Kidney (tissue), 14 donors: Measurements from ENCODE around the gene ZNF630. TPM values are rescaled to one million over a fixed set of nuclear protein-coding genes. Genes with fewer than 3 reads are reported as not detected.
"Not testable (repeated sequence)": the region's sequence is repeated elsewhere in the genome, so short reads cannot be mapped to it uniquely, and the experiment has no call there.

Experiments used
- DNase-seq, 5 donors: peaks; one replicate each; pipeline ENCODE4 v3.0.0-alpha.2; 2013 to 2020
- FAIRE-seq: peaks from 2 replicates; lab custom pipeline; 2012; peaks lifted over from hg19 to GRCh38; lab: Jason Lieb, UNC
- H3K27ac ChIP-seq, 2 donors: one replicate each; pipeline ENCODE4 v1.7.0; 2013; ENCODE audit warnings: low read depth in 2 of 2, low read length in 2 of 2, inconsistent platforms in 1 of 2
- H3K27me3 ChIP-seq: one replicate; pipeline ENCODE4 v1.7.1; 2013; ENCODE audit warnings: low read length, inconsistent platforms; ENCODE audit not compliant: control insufficient read depth, insufficient read depth
- H3K36me3 ChIP-seq, 3 donors: one replicate each; pipeline versions ENCODE4 v1.7.0 to v1.7.1; 2013; ENCODE audit warnings: low read length in 3 of 3, control low read depth in 1 of 3, inconsistent platforms in 1 of 3; ENCODE audit not compliant: insufficient read depth in 3 of 3, control insufficient read depth in 2 of 3
- H3K4me1 ChIP-seq, 3 donors: one replicate each; pipeline versions ENCODE4 v1.7.0 to v1.7.1; 2013; ENCODE audit warnings: low read length in 3 of 3, inconsistent platforms in 1 of 3, low read depth in 1 of 3; ENCODE audit not compliant: control insufficient read depth in 2 of 3, insufficient read depth in 2 of 3
- H3K4me3 ChIP-seq, 3 donors: one replicate each; pipeline versions ENCODE4 v1.7.0 to v1.8.1; 2013; ENCODE audit warnings: low read length in 3 of 3, control low read depth in 1 of 3, inconsistent platforms in 1 of 3
- H3K9ac ChIP-seq, 3 donors: one replicate each; pipeline versions ENCODE4 v1.7.0 to v1.7.1; 2013; ENCODE audit warnings: low read length in 3 of 3, control low read depth in 1 of 3, inconsistent platforms in 1 of 3
- H3K9me3 ChIP-seq, 3 donors: one replicate each; pipeline versions ENCODE4 v1.7.0 to v1.7.1; 2013; ENCODE audit warnings: low read length in 3 of 3, control low read depth in 1 of 3, inconsistent platforms in 1 of 3; ENCODE audit not compliant: control insufficient read depth in 2 of 3, insufficient read depth in 1 of 3
- intact Hi-C: fragments of 100-400 bp; cut with DNase I; formaldehyde crosslinking; loops from one replicate; pipeline ENCODE4 v1.11.1; 2022
- polyA plus RNA-seq: library from polyadenylated mRNA; stranded (reverse); fragments of 350-450 nt; fragmentation: Illumina TruSeq; extraction: RNeasy Lipid Tissue Mini Kit (QIAGEN cat#74804); gene quantifications from one replicate; pipeline ENCODE4 v1.2.3, GENCODE V29; 2014; ENCODE audit warnings: low read depth, low replicate concordance; ENCODE audit not compliant: insufficient read depth
- total RNA-seq: library from RNA; stranded (reverse); fragmentation: NEBNext Ultra II Directional; extraction: Animal tissue kit (Norgen Biotek cat#: 25700); gene quantifications from one replicate; pipeline ENCODE4 v1.2.1, GENCODE V29; 2021
- TF ChIP-seq, protein P1 (sequence below): IDR thresholded peaks from 3 replicates; pipeline ENCODE4 v1.5.1; 2012; ENCODE audit warnings: mild to moderate bottlenecking, moderate library complexity, borderline replicate concordance; ENCODE audit not compliant: insufficient read depth; ENCODE audit errors: extremely low read depth
- donor health status: control.
- donor health status: control.
- donor health status: control.
- donor health status: control.
- donor health status: control.
- donor health status: DM: yes; HTN: yes; CAD: no.
- donor health status: Normal renal cell carcinoma (clear cell type).

ZNF630 gene
- total and polyA plus RNA-seq, 2 donors from 2014 or later, result 3.2 to 3.3 TPM

DNA sequence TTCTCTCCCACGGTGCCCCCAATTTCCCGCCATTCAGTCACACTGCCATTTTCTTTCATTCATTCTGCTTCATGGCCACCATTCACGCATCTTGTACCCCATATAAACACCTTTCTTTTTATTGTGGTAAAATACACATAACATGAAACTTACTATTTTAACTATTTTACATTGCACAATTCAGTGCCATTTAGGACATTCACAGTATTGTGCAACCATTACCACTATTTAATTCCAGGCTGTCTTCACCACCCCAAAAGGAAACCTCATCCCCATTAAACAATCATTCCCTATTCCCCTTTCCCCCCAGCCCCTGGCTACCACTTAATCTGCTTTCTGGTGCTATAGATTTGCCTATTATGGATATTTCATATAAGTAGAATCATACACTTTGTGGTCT is 48.7 kb downstream of the ZNF630 start:
- no peaks in the 10 kb centered on the region for H3K4me1 ChIP-seq
- TF ChIP-seq, protein P1, sequence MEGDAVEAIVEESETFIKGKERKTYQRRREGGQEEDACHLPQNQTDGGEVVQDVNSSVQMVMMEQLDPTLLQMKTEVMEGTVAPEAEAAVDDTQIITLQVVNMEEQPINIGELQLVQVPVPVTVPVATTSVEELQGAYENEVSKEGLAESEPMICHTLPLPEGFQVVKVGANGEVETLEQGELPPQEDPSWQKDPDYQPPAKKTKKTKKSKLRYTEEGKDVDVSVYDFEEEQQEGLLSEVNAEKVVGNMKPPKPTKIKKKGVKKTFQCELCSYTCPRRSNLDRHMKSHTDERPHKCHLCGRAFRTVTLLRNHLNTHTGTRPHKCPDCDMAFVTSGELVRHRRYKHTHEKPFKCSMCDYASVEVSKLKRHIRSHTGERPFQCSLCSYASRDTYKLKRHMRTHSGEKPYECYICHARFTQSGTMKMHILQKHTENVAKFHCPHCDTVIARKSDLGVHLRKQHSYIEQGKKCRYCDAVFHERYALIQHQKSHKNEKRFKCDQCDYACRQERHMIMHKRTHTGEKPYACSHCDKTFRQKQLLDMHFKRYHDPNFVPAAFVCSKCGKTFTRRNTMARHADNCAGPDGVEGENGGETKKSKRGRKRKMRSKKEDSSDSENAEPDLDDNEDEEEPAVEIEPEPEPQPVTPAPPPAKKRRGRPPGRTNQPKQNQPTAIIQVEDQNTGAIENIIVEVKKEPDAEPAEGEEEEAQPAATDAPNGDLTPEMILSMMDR, result no peak
- H3K9ac ChIP-seq, result no peak overlapping the region
- no peaks in the 10 kb centered on the region for H3K9me3 ChIP-seq
- no peak overlapping the region for H3K4me3 ChIP-seq
- intact Hi-C loops, result no loop called here
- DNase-seq, result no peak
- FAIRE-seq, result no peak
- no peaks in the 10 kb centered on the region for H3K27me3 ChIP-seq
- no peaks in the 10 kb centered on the region for H3K36me3 ChIP-seq
- no peak overlapping the region for H3K27ac ChIP-seq

DNA sequence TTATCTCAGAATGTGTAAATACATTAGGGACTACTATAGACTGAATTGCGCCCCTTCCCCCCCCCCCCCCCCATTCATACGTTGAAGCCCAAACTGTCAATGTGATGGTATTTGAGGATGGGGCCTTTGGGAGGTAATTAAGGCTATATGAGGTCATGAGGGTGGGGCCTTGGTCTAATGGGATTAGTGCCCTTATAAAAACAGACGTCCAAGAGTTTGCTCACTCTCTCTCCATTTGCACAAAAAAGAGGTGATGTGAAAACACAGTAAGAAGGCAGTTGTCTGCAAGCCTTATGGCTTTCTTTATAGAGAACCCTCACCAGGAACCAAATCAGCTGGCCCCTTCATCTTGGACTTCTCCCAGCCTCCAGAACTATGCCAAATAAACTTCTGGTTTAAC is 49.3 kb downstream of the ZNF630 start:
- peak overlapping the region in 2 of 3 donors; percentile 80 to 89 for H3K9ac ChIP-seq
- no peaks in the 10 kb centered on the region for H3K9me3 ChIP-seq
- peak overlapping the region in 1 of 3 donors; percentile 86 for H3K4me3 ChIP-seq
- TF ChIP-seq, protein P1, result no peak
- H3K27me3 ChIP-seq, result no peaks in the 10 kb centered on the region
- DNase-seq (no peak), FAIRE-seq (no peak)
- no peak overlapping the region for H3K27ac ChIP-seq
- intact Hi-C loops, result no loop called here
- H3K36me3 ChIP-seq, result no peaks in the 10 kb centered on the region
- H3K4me1 ChIP-seq, result no peaks in the 10 kb centered on the region

DNA sequence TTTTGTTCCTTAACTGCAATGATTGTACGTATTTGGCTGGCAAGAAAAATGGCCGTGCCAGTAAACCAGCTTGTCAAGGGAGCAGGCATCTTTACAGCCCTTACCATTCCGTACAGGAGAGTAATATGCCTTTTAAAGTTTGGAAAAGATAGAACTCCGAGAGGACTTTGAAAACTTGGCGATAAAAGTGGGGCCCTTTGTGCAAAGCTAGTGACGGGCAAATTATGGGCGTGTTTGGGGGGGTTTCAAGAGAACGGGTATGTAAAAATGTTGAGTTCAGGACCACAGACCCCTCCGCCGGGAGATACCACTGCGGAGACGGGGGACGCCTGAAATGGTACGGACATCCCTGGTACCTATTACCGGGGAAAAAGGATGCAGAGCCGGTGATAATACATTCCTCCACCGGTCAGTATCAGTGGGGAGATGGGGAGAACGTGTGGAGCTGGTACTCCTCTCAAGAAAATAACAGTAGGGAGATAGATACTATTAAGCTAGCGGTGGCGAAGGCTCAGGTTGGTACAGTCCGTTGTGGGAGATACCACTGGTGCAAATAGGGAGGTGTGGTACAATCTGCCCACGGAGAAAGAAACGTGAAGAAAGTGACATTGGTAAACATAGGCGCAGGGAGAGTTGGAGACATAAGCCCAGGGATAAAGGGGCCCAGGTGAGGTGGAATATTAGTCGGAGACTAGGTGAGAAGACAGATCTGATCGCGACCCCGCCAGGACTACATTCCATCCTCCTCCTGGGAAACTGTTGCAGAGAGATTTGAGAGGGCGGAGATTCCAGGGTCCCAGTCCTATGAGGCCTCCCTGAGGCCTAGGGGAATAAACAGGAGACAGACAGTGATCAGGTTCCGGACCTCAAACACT is 50.2 kb downstream of the ZNF630 start:
- Histone ChIP-seq H3K9me3 (no peaks in the 10 kb centered on the region), H3K27me3 (no peaks in the 10 kb centered on the region), H3K27ac (peak overlapping the region; percentile 95 to 97), H3K36me3 (no peaks in the 10 kb centered on the region), H3K4me1 (no peaks in the 10 kb centered on the region), H3K9ac (peak overlapping the region; percentile 80 to 89 (median 89)), H3K4me3 (peak overlapping the region; percentile 86 to 94 (median 87))
- intact Hi-C loops, result no loop called here
- TF ChIP-seq, protein P1, result no peak
- no peak for FAIRE-seq
- DNase-seq, result peak; percentile 84 to 93 (median 87)

DNA sequence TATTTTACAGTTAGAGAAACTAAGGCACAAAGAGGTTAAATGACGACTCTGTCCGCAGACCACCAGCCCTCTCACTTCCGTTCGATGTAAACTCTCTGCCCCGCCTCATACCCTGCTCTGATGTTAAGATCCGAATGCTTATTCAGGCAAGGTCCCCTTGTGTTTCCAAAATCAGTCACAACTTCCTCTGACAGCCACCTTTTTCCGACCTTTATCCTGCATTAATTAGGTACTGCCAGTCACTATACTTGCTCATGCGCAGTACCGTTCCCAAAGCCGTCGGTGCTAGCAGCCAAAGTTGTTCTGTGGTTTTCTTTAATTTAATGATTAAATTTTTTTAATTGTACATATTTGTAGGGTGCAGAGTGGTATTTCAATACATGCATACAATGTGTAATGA is 51.0 kb downstream of the ZNF630 start:
- FAIRE-seq, result peak; percentile 27
- H3K4me3 ChIP-seq, result peak overlapping the region; percentile 86 to 94 (median 87)
- DNase-seq, H3K27ac ChIP-seq, H3K27me3 ChIP-seq, H3K9ac ChIP-seq, H3K9me3 ChIP-seq, H3K36me3 ChIP-seq, intact Hi-C loops, H3K4me1 ChIP-seq: not testable (repeated sequence)

DNA sequence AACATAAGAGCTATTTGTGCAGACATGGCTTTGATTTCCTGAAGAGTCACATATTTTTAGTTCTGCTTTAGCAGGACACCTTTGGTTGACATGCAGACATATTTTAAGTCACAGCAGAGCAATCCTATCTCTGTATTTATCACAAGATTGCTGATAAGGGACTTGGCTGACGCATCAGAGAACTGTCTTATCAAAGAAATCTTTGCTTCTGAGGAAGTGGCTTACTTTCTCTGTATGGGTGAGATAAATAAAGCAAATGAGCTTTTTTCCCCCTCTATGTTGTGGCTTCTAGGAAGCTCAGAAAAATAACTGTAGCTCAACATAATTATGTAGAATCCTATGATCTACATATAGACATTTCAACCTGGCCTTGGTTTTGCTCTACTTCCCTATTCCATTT is 51.5 kb downstream of the ZNF630 start:
- DNase-seq, H3K9ac ChIP-seq, H3K4me3 ChIP-seq, H3K36me3 ChIP-seq, FAIRE-seq, H3K27ac ChIP-seq, intact Hi-C loops, H3K27me3 ChIP-seq, H3K9me3 ChIP-seq, H3K4me1 ChIP-seq: not testable (repeated sequence)
